HG03135 (cell line): ENCODE measurements around the gene PLCB4.
"Not testable (repeated sequence)": the region's sequence is repeated elsewhere in the genome, so short reads cannot be mapped to it uniquely, and the experiment has no call there.

Experiments used
- ATAC-seq: cut with Tn5 transposase; IDR thresholded peaks from one replicate; pipeline ENCODE4 v1.9.1; 2021; ENCODE audit warnings: mild to moderate bottlenecking, moderate library complexity; ENCODE audit not compliant: unreplicated experiment

The PLCB4 gene

DNA sequence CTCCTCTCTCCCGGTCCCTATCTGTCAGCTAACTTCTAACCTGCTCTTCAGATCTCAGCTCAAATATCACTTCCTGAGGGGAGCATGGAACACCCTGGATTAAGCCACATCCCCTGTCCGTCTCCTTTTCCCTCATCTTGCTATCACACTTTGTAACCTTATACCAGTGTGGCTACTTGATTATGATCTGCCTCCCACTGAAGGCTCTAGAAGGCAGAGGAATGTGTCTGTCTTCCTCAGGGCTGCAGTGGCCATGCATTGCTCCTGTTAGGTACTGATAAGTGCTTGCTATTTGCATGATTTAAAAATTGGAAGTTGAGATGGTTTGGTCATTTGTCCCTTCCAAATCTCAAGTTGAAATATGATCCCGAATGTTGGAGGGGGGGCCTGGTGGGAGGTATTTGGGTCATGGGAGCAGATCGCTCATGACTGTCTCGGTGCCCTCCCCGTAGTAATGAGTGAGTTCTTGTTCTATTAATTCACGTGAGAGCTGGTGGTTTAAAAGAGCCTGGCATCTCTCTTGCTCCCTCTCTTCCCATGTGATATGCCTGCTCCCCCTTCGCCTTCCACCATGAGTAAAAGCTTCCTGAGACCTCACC is 71.4 kb downstream of the PLCB4 start:
- ATAC-seq: no peak

DNA sequence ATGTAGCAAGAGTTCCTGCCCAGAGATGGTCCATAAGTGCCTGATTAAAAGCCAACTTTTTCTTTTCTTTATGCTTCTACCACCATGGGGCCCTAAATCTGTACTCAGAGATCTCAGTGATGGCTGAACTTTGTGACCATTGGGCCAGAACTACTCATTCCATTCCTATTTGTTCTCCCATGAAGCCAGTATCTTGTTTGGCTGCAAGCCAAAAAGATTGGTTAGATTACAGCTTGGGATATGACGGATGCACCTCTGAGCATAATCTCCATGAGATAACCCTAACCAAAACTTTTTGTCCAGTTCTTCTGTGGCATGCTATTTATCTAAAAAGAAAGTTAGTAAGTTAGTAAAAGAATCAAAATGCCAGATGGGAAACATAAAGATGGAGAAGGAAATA is 72.2 kb downstream of the PLCB4 start:
- ATAC-seq: no peak

DNA sequence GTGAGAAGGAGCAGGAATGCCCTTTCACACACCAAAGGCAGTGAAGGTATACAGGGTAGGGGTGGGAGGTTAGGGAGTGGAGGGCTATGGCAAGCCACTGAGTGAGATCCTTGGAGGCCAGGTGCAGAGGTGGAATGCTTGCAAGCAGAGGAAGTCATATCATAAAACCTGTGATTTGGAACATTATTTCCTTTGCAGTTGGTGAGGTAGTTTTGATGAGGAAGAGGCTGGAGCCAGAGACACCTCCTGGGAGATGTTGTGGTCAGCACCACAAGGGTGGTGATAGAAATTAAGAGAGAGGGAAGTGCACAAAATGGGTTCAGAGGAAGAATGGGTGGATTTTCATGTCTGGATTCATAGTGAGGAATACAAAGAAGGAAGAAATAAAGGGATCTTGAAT is 73.0 kb downstream of the PLCB4 start:
- ATAC-seq: no peak

DNA sequence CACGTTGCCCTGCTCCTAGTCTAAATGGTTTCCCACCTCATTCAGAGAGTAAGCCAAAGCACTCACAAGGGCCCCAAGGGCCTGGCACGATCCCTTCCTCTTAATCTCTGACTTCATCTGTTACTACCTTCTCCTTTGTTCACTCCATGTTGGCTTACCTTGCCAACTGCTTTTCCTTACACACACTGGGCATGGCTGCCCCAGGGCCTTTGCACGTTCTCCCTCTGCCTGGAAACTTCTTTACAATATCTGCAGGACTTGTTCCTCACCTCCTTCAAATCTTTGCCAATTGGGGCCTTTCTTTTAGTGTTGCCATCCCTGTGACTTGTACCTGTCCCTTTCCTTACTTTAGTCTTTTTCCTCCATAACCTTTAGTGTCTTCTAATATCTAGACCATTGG is 73.9 kb downstream of the PLCB4 start:
- no peak for ATAC-seq

DNA sequence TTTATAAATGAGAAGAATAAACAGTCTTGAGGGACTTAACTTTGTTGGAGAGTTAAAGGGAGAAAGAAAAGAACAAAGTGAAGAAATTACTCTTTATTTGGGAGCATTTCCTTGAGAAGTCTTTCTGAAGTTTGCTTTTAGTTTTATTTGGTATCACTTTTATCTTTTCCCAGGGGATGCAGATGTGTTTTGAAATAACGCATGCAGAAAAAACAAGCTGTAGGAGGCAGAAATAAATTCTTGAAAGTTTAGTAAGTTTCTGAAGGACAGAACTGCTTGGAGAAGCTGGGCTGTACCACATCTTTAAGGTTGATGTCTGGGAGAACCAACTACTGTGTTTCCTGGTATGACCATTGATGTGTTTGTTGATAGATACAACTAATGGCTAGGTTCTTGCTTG is 75.0 kb downstream of the PLCB4 start:
- ATAC-seq: no peak

DNA sequence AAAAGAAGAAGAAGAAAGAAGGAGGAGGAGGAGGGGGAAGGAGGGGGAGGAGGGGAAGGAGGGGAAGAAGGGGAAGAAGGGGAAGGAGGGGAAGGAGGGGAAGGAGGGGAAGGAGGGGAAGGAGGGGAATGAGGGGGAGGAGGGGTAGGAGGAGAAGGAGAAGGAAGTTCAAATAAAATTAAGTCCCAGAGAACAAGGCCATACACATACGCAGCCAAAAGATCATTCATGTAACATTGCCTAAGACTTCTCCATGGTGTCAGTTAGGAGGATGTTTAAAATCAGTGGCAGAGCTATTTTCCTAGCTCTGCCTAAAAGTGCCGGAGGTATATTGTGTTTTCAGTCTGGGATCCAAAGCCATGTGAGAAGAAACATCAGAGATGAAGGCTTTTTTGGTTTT is 75.8 kb downstream of the PLCB4 start:
- ATAC-seq: no peak

DNA sequence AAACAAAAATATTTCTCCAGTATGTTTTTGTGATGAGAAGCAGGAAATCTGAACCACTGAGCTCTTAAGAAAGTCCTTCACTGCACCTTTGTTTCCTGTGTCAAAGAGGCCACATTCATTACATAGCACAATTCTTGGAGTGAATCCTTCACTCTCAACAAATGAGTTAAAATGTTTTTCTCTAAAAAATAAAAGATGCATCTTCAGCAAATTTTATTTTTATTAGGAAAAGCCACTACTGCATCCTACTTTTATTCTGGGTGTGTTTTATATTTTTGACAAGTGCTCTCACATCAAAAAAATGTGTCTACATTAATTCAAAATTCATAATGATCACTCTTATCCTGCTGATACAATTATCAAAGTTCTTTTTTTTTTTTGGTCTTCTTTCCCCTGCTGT is 76.3 kb downstream of the PLCB4 start:
- ATAC-seq: no peak

DNA sequence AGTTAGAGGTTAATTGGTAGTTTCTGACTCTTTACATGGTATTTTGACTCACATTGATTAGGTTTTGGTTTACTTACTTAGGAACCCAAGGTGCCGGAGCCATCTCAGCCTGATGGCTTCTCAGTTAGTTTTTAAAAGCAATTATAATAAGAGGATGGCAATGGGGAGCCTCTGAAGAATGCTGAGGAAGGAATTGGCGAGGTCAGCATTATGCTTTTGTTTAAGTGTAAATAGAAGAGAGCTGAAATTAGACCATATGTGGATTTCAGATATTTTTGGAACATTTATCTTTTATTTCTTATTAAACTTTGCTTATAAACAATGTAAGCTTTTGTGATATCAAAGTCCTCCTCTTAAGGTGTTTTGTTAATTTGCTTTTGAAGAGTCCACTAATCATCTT is 77.8 kb downstream of the PLCB4 start:
- no peak for ATAC-seq

DNA sequence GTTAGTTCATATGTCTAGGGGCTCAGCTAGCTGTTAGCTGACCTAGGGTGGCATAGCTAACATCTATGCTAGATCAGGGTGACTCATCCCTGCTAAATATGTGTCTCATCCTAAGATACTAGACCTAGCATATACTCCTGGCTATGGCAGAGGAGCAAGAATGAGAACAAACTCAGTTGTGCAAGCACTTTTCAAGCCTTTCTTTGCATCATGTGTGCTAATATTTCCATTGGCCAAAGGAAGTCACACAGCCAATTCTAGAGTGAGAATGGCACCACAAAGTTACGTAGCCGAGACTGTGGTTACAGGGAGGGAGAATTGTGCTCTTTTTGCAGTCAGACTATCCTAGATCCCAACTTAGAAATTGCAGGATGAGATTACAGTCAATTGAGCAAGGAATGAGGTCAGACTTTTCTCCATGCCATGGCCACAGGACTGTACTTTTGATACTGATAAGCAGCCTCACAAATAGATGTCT is 78.7 kb downstream of the PLCB4 start:
- no peak for ATAC-seq

DNA sequence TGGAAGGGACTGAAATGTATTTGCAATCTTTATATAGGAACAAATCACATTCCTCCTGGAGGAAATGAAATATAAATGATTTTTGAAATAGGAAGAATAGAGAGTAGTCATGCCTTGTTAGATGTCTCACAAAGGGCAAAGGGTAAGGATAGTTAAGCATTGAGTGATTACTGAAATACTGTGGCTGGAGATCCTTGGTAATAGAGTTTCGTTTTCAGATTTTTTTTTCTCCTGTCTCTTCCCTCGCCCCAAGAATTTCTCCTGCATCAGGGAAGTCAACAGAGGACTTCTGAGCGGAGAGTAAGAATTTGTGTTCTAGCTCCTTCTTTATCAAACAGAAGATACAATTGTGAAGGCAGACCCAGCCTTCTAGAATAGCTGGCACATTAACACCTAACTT is 79.4 kb downstream of the PLCB4 start:
- ATAC-seq: no peak

DNA sequence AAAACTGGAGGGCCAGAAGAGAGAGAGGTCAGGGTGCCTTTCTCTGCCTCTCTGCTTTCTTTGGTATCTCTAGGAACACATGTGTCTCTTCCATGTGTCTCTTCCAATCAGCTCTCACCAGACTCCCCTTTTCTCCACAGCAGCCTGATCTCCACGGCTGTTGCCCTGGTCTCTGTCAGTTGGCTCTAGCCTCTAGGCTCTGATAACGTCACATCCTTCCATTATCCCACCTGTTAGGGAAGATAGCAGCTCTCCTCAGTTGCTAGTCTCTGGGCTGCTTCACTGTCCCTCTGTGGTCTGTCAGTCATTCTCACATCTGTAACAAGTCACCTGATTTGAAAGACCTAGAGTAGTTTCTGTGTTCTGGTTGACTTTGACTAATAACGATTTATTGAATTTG is 80.2 kb downstream of the PLCB4 start:
- no peak for ATAC-seq

DNA sequence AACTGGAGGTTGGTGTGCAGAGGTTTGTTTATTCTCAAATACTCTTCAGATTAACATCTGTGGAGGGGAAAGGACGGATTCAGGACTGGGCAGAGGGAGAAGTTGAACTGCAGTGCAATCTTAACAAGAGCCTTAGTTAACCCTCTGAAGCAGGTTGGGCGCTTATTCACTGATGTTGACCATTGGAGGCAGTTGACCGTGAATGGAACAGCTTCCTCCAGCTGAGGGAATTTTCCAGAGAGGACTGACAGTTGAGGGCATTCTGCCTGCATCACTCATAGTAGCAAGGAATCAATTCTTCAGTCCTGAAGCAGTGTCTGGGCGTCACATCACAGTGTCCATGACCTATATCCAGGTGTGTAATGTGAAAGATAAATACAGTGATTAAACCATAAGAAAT is 80.9 kb downstream of the PLCB4 start:
- no peak for ATAC-seq

DNA sequence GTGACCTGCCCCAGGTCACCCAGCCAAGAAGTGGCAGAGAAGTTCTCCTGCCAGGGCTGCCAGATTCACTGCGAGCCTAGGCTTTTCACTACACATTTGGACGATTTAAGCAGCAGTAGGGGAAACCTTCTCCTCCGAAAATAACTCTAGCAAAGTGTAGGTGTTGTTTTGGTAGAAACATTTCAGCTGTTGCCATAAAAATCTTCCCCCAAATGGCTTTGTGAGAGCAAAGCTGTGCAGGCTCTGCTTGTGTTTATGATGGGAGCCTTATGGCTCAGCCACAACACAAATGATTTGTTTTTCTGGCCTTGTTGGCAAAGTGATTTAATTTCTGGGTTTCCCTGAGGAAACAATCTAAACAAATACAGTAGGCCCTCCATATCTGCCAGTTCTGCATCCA is 81.8 kb downstream of the PLCB4 start:
- no peak for ATAC-seq

DNA sequence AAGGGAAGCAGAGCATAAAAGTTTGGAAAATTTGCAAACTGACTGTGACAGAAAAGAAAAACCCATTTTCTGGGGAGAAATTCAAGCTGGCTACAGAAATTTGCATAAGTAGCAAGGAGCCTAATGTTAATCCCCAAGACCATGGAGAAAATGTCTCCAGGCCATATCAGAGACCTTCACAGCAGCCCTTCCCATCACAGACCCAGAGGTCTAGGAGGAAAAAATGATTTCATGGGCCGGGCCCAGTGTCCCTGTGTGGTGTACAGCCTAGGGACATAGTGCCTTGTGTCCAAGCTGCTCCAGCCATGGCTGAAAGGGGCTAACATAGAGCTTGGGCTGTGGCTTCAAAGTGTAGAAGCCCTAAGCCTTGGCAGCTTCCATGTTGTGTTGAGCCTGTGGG is 83.3 kb downstream of the PLCB4 start:
- ATAC-seq: not testable (repeated sequence)

DNA sequence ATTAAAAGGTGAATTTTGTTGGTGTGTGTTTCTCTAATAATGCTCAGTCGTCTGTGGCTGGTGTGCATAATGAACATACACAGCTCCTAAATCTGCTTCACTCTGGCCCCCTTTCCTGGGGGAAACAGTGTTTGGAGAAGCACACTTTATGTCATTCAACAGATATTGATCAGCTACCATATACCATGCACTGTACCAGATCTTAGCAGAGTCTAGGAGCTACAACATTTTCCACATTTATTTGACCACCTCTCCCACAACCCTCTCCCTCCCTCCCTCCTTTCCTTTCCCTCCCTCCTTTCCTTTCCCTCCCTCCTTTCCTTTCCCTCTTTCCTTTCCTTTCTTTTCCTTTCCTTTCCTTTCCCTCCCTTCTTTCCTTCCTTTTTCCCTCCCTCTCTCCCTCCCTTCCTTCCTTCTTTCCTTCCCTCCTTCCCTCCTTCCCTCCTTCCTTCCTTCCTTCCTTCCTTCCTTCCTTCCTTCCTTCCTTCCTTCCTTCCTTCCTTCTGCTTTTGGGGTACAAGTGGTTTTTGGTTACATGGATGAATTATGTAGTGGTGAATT is 85.7 kb downstream of the PLCB4 start:
- no peak for ATAC-seq

DNA sequence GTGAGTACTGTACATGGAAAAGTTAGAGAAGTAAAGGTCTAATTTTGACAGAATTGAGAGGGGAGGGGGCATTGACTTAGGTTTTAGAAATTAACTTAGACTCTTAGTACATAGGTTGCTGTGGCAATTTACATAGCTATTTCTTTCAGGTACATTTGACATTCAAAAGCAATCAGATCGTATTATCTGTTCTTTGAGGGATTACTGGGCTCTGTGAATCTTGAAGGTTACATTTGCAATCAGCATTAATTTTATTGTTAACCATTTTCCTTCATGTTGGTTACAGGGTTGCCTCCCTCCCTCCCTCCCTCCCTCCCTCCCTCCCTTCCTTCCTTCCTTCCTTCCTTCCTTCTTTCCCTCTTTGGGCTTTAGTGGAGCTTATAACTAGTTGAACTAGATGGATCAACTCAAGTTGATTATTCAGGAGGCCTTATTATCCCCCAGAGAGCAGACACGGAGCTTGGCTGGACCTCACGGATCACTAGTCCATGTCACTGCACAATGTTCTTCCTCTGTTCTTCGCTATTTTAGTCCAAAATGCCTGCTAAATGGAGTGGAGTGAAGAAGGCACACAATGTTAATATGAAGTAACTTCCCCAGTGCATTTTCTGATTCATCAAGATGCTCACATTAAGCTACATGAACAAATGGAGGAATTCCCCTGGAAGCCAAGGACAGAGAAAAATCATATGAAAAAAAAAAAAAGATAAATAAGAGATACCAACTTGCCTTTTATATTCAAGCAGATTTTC is 87.8 kb downstream of the PLCB4 start:
- ATAC-seq: no peak

DNA sequence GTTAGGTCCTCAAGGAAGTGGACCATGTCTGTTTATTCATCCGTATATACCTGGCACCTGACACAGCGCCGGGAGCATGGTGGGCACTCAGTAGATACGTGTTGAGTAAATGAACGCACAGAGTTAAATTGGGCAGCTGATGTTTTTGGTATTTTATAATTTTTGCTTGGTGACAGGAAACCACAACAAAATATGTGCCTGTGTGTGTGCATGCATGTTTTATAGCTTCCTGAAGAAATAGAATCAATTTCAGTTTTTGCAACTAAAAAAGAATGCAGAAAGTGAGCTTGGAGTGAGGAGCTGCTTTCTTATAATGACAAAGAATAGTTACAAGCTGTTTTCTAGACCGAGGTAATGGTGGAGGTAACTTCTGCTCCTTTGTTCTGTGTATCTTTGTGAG is 91.4 kb downstream of the PLCB4 start:
- ATAC-seq: no peak

DNA sequence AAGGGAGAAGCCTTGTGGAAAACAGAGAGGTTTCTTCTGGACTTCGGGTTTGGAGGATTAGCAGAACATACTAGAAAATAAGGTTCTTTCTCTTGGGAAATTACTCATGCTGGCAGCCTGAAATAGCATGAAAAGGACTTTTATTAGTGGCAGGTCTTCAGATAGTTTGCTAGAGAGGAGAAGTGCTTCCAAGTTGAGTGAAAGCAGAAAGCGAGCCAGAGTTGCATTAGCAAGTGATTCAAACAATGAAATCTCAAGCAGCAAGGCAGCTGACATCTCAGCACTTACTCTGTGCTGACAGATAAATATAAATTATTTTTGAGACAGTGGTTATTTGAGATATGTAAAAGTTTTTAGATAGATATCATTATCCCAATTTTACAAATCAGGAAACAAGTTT is 91.9 kb downstream of the PLCB4 start:
- ATAC-seq: no peak

DNA sequence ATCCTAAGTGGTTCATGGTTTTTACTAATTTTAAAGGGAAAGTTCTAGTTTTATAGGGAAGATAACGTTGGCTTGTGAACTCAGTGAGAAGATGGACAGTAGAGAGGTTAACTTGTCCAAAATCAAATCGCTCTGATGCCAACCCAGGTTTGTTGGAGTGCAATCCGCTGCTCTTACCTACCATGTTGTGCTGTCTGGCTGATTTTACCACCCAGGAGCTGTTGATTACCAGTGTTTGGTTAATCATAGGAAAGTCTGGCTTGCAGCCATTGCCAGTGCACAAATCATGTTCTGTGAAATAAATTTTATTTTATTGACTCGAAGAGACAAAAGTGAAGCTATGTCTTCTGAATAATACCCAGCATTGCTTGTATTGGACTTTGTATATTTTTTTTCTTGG is 92.4 kb downstream of the PLCB4 start:
- no peak for ATAC-seq

DNA sequence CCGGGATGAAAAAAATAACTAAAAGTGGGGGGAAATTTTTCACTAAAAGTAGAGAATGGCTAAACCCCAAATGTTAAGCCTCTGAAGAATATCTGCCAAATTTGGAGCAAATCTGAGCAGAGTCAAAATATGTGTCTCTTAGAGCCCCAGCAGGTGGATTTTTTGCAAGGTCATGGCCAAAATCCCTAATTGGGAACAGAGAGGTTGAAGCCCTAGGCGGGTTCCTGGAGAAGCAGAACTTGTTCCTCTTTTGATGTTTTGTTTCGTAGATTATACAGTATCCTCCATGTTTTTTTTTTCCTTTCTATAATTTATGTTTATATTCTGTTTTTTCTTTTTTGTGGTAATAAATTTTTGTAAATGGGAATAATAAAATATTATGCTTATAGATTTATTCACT is 94.4 kb downstream of the PLCB4 start:
- no peak for ATAC-seq

DNA sequence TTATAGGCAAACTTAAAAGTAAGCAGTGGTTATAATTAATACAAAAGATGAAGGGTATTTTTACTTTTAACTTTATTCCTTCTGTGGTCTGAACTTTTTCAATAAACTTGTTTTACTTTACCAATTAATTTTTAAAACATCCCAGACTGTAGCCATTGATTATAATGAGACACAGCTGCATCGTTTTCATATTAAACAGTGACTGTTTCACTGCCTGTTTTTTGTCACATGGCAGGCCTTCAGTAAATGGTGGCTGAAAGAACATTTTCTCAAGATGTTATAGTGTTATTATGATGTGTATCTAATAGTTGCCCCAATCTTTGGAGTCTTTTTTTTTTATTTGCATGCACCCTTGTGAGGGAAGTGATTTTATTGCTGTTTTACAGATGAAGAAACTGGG is 95.1 kb downstream of the PLCB4 start:
- no peak for ATAC-seq

DNA sequence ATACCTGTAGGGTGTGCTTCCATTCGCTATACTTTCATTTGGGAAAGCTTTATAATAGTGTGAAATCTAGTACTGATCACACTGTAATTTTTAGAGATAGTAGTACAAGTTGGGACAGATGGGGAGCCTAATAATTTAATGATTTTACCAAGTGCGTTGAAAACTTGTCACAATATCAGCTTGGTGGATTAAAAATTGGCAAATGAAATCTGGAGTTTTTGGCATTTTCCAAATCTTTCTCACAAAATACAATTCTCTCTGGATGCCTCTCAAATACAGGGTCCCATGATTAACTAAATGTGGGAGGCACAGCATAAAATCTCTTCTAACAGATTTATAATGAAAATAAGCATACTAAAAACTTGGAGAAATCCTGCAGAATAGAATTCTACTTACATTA is 96.4 kb downstream of the PLCB4 start:
- ATAC-seq: no peak
